GM12874 (cell line): ENCODE results near the gene TREH.

ENCODE experiments used
- CTCF ChIP-seq: IDR thresholded peaks from 2 replicates; pipeline ENCODE4 v1.5.1; 2011; ENCODE audit warnings: low read depth, mild to moderate bottlenecking, control low read depth, low read length, moderate library complexity; ENCODE audit not compliant: insufficient read depth

The TREH gene

GRCh38 chr11:118705111-118705741, 25.8 kb upstream of the TREH start:
- TF ChIP-seq CTCF: no peak

GRCh38 chr11:118703563-118704106, 24.2 kb upstream of the TREH start:
- no peak for TF ChIP-seq CTCF

GRCh38 chr11:118699506-118700220, 20.2 kb upstream of the TREH start:
- no peak for TF ChIP-seq CTCF

- TF ChIP-seq CTCF: no peak
Measured at GRCh38 chr11:118697346-118697745, 17.9 kb upstream of the TREH start.

- TF ChIP-seq CTCF: no peak
Measured at GRCh38 chr11:118696673-118697226, 17.3 kb upstream of the TREH start.

- no peak for TF ChIP-seq CTCF
Measured at GRCh38 chr11:118694771-118695170, 15.3 kb upstream of the TREH start.

GRCh38 chr11:118694185-118694584, 14.7 kb upstream of the TREH start:
- no peak for TF ChIP-seq CTCF
